ENCODE results near the gene CETP. TPM values are rescaled to one million over a fixed set of nuclear protein-coding genes. Genes with fewer than 3 reads are reported as not detected.
A peak's percentile ranks its signal among the peaks of the same experiment; 100 is the strongest.
"Not testable (repeated sequence)": the region's sequence is repeated elsewhere in the genome, so short reads cannot be mapped to it uniquely, and the experiment has no call there.

Gene CETP
- total RNA-seq, 4 donors from 2014 or later: 0.19 to 1.2 (median 0.52) TPM; not detected in 1

- Histone ChIP-seq H3K9me3 (no peaks in the 10 kb centered on the region), H3K27ac (replicated peaks in 1 of 4) (peak overlapping the region; percentile 97 to 100 (median 98)), H3K27me3 (no peaks in the 10 kb centered on the region), H3K36me3 (peaks cover 8 to 17% (median 12%) of the 10 kb centered on the region in 4 donors), H3K4me1 (peaks cover 36 to 46% (median 41%) of the 10 kb centered on the region in 4 donors), H3K4me3 (peak overlapping the region; percentile 78 to 99 (median 85))
- intact Hi-C loops (cut with DNase I): loop anchor here (5.0 to 10.0 kb wide), 2 partner anchors 64 to 187 kb away; partner anchors contain the start of gene SLC12A3
- TF ChIP-seq CTCF (IDR thresholded peaks at IDR 0.05) (no peak), POLR2AphosphoS5 (IDR thresholded peaks at IDR 0.05) (no peak), EP300 (IDR thresholded peaks at IDR 0.05) (no peak), POLR2A (IDR thresholded peaks at IDR 0.05; ENCODE audit: low read depth) (no peak)
- WGBS: 33% methylated on average over 18 of the region's 25 CpGs
- no peak for DNase-seq (ENCODE audit: extremely low spot score)
These were observed 30.4 kb upstream of the CETP start for GRCh38 chr16:56931271-56931891.

DNA sequence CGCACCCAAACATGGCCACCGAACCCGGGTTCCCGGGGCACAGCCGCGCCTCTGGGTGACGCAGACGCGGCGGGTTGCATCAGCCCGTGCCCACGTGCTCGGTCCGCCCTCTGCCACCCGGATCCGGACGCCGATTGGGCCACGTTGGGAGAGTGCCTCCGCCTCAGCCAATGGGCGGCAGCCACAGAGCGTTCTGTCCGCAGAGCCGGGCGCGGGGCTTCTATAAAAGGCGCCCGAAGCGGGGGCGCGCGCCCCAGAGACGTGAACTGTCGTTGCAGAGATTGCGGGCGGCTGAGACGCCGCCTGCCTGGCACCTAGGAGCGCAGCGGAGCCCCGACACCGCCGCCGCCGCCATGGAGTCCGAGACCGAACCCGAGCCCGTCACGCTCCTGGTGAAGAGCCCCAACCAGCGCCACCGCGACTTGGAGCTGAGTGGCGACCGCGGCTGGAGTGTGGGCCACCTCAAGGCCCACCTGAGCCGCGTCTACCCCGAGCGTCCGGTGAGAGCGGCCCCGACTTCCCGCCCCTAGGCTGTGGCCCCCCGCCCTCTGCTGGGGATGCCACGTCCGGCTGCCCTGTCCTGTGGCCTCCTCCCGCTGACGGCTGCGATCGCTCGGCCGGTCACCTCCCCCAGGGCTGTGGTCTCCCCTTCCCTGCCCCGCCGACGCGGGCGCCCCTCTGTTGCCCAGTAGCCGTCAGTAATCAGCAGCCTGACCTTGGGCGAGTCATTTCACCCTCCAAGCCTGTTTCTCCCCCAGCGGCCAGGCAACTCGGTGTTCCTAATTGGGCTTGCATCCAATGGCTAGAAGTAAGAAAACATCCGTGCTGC, 29.6 kb upstream of the CETP start, which contains the start of gene HERPUD1:
Gene HERPUD1 (plus strand): TSS at position 251 of the 829 bp plus-strand sequence. CDS start 103 bp downstream, at position 354.
- TF ChIP-seq POLR2AphosphoS5 (IDR thresholded peaks at IDR 0.05): peak; percentile 98
- TF ChIP-seq EP300 (IDR thresholded peaks at IDR 0.05): no peak
- peak; percentile 82 for TF ChIP-seq POLR2A (IDR thresholded peaks at IDR 0.05; ENCODE audit: low read depth)
- 0% methylated on average over 2 of the region's 83 CpGs for WGBS
- no peaks in the 10 kb centered on the region for H3K27me3 ChIP-seq
- peak within 1 kb of the TSS; percentile 78 to 99 (median 85) for H3K4me3 ChIP-seq
- peak within 1 kb of the TSS; percentile 97 to 100 (median 98) for H3K27ac ChIP-seq (replicated peaks in 1 of 4)
- no peaks in the 10 kb centered on the region for H3K9me3 ChIP-seq
- intact Hi-C loops (cut with DNase I): loop anchor here (5.0 to 10.0 kb wide), 2 partner anchors 65 to 187 kb away; partner anchors contain the start of gene SLC12A3
- peaks cover 15 to 25% (median 19%) of the 10 kb centered on the region in 4 donors for H3K36me3 ChIP-seq
- DNase-seq (ENCODE audit: extremely low spot score): peak; percentile 100
- H3K4me1 ChIP-seq: peaks cover 43 to 53% (median 48%) of the 10 kb centered on the region in 4 donors

DNA sequence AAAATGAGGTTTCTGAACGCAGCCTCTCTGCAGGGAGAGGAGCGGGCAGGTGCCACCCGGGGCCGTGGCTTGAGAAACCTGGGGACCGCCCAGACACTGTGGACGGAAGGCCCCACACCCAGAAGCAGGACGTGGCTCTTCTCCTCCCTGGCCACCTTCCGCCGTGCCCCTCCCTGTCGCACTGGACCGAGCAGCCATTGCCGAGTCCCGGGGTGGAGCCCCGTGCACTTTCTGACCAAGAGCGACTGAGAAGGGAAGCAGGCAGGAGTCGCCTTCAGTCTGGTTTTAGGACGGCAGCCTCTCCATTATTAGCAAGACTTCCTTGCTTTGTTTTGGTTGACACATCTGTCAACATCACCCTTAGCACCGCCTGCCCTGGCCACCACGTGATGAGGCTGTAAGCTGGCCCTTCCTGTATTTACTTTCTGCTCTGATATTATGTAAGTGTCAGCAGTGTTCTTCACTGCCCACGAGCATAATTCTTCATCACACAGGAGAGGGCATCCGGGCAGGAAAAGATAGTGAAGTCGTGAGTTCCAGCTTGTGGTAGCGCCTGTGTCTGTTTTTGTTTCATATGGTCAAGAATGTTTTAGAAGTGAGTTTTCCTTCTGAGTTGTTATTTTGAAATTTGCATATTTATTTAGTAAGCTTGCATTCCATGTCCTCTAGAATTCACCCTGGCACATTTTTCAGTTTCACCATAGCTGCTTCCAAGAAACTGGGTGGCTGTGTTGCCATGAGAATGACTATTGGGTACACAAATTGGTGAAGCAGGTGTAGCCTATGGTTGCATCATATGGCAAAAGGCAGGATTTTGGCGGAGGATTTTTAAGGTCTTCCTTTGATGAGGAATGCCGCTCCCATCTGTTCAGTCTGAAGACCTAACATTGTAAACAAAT, 28.8 kb upstream of the CETP start:
- H3K27ac ChIP-seq (replicated peaks in 1 of 4): peak overlapping the region; percentile 97 to 100 (median 98)
- no peaks in the 10 kb centered on the region for H3K27me3 ChIP-seq
- DNase-seq (ENCODE audit: extremely low spot score): peak; percentile 95
- H3K36me3 ChIP-seq: peaks cover 24 to 33% (median 28%) of the 10 kb centered on the region in 4 donors
- H3K4me3 ChIP-seq: peak overlapping the region; percentile 78 to 99 (median 85)
- intact Hi-C loops (cut with DNase I): loop anchor here (5.0 to 10.0 kb wide), 2 partner anchors 66 to 188 kb away; partner anchors contain the start of gene SLC12A3
- peaks cover 43 to 61% (median 52%) of the 10 kb centered on the region in 4 donors for H3K4me1 ChIP-seq
- no peaks in the 10 kb centered on the region for H3K9me3 ChIP-seq
- TF ChIP-seq POLR2A (IDR thresholded peaks at IDR 0.05; ENCODE audit: low read depth) (no peak), CTCF (IDR thresholded peaks at IDR 0.05) (no peak), EP300 (IDR thresholded peaks at IDR 0.05) (no peak), POLR2AphosphoS5 (IDR thresholded peaks at IDR 0.05) (peak; percentile 84 to 92)
- WGBS: 8% methylated on average over 9 of the region's 25 CpGs

- H3K36me3 ChIP-seq: peaks cover 34 to 44% (median 38%) of the 10 kb centered on the region in 4 donors
- WGBS: 21% methylated on average over 8 of the region's 8 CpGs
- H3K4me1 ChIP-seq: peaks cover 43 to 67% (median 58%) of the 10 kb centered on the region in 4 donors
- peak overlapping the region; percentile 97 to 100 (median 98) for H3K27ac ChIP-seq (replicated peaks in 1 of 4)
- no peak for DNase-seq (ENCODE audit: extremely low spot score)
- peak overlapping the region; percentile 78 to 99 (median 85) for H3K4me3 ChIP-seq
- intact Hi-C loops (cut with DNase I): loop anchor here (5.0 to 10.0 kb wide), 2 partner anchors 67 to 189 kb away; partner anchors contain the start of gene SLC12A3
- H3K9me3 ChIP-seq: no peaks in the 10 kb centered on the region
- TF ChIP-seq CTCF (IDR thresholded peaks at IDR 0.05): no peak
- TF ChIP-seq POLR2AphosphoS5 (IDR thresholded peaks at IDR 0.05): no peak
- TF ChIP-seq POLR2A (IDR thresholded peaks at IDR 0.05; ENCODE audit: low read depth): no peak
- no peak for TF ChIP-seq EP300 (IDR thresholded peaks at IDR 0.05)
- H3K27me3 ChIP-seq: no peaks in the 10 kb centered on the region
These were observed 27.7 kb upstream of the CETP start for GRCh38 chr16:56933828-56934598.

DNA sequence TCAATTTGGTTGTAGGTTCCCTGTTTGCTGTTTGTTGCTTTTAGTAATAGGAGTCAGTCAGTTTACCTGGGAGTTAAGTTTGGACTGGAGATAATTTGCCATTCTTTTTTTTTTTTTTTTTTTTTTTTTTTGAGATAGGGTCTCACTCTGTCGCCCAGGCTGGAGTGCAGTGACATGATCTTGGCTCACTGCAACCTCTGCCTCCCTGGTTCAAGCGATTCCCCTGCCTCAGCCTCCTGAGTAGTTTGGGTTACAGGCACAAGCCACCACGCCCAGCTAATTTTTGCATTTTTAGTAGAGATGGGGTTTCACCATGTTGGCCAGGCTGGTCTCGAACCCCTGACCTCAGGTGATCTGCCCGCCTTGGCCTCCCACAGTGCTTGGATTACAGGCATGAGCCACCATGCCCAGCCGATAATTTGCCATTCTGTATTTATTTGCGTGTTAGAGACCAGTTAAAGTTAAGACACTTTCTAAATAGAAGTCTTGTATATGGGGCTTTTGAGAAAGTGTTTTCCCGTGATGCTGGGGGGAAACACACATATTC, 27.1 kb upstream of the CETP start:
- Histone ChIP-seq H3K4me1 (peaks cover 43 to 69% (median 59%) of the 10 kb centered on the region in 4 donors), H3K36me3 (peaks cover 41 to 50% (median 45%) of the 10 kb centered on the region in 4 donors), H3K27ac (replicated peaks in 1 of 4) (peak overlapping the region in 2 of 4 donors; percentile 98 to 99), H3K4me3 (peak overlapping the region; percentile 78 to 99 (median 85))
- intact Hi-C loops (cut with DNase I): loop anchor here (5.0 to 10.0 kb wide), 2 partner anchors 67 to 190 kb away; partner anchors contain the start of gene SLC12A3
- H3K9me3 ChIP-seq; H3K27me3 ChIP-seq; DNase-seq (ENCODE audit: extremely low spot score): not testable (repeated sequence)
- 73% methylated on average over 8 of the region's 8 CpGs for WGBS
